SU-DHL-6 (cell line): ENCODE results near the gene RARB.

Source experiments
- H2AFZ ChIP-seq: fragments of 200-600 bp; sonication (generic); 2 replicates; pipeline ENCODE4 v1.6.1; 2014; ENCODE audit warnings: low read depth, mild to moderate bottlenecking, moderate library complexity, mixed read lengths, antibody characterized with exemption, low read length; ENCODE audit not compliant: severe bottlenecking
- H3F3A ChIP-seq: fragments of 200-600 bp; shearing (Covaris generic); 2 replicates; pipeline ENCODE4 v1.6.0; 2016; ENCODE audit warnings: antibody characterized with exemption, mild to moderate bottlenecking; ENCODE audit not compliant: insufficient read depth
- H3K27ac ChIP-seq: fragments of 200-600 bp; sonication (generic); 2 replicates; pipeline ENCODE4 v1.5.1; 2016; ENCODE audit warnings: low read depth, mild to moderate bottlenecking, low read length, moderate library complexity, mixed read lengths
- H3K27me3 ChIP-seq: fragments of 200-600 bp; sonication (generic), shearing (Covaris generic); 2 replicates; pipeline ENCODE4 v1.6.0; 2014; ENCODE audit warnings: mild to moderate bottlenecking, low read length
- H3K36me3 ChIP-seq: fragments of 200-600 bp; sonication (generic); 2 replicates; pipeline ENCODE4 v1.6.1; 2014; ENCODE audit warnings: mild to moderate bottlenecking, low read length, mixed read lengths
- H3K4me2 ChIP-seq: fragments of 300-600, 200-600 bp; shearing (Covaris generic), sonication (generic); 2 replicates; pipeline ENCODE4 v1.6.0; 2014; ENCODE audit warnings: low read length, low read depth, mild to moderate bottlenecking; ENCODE audit not compliant: poor library complexity, severe bottlenecking
- H3K4me3 ChIP-seq: fragments of 200-600 bp; sonication (generic); 2 replicates; pipeline ENCODE4 v1.5.1; 2014; ENCODE audit warnings: antibody characterized with exemption, low read length, mild to moderate bottlenecking, mixed read lengths; ENCODE audit not compliant: insufficient read depth, poor library complexity, severe bottlenecking
- H3K79me2 ChIP-seq: fragments of 200-600 bp; sonication (generic); 2 replicates; pipeline ENCODE4 v1.6.1; 2014; ENCODE audit warnings: mild to moderate bottlenecking, low read length, moderate library complexity; ENCODE audit not compliant: insufficient read depth
- H3K9ac ChIP-seq: fragments of 200-600 bp; sonication (generic); 2 replicates; pipeline ENCODE4 v1.7.0; 2014; ENCODE audit warnings: mild to moderate bottlenecking, low read length
- H3K9me2 ChIP-seq: fragments of 200-600 bp; sonication (generic); replicated peaks from 2 replicates; pipeline ENCODE4 v1.6.1; 2014; ENCODE audit warnings: low read length; ENCODE audit not compliant: insufficient read depth
- H3K9me3 ChIP-seq: fragments of 200-600 bp; sonication (generic); 2 replicates; pipeline ENCODE4 v1.6.1; 2014; ENCODE audit warnings: low read length, mixed read lengths; ENCODE audit not compliant: insufficient read depth
- H4K20me1 ChIP-seq: fragments of 200-600 bp; sonication (generic); 2 replicates; pipeline ENCODE4 v1.6.1; 2014; ENCODE audit warnings: low read depth, mild to moderate bottlenecking, antibody characterized with exemption, low read length, moderate library complexity, mixed read lengths
- CTCF ChIP-seq: fragments of 200-600 bp; sonication (generic); IDR thresholded peaks from one replicate; pipeline ENCODE4 v1.5.1; 2017; ENCODE audit warnings: antibody characterized with exemption, mild to moderate bottlenecking, low read length, moderate library complexity; ENCODE audit not compliant: insufficient read depth, poor library complexity, severe bottlenecking
- EZH2phosphoT487 ChIP-seq: fragments of 200-600 bp; sonication (generic), shearing (Covaris generic); conservative IDR thresholded peaks from 2 replicates; pipeline ENCODE4 v1.6.1; 2018; ENCODE audit warnings: mild to moderate bottlenecking, antibody characterized with exemption, low read length, moderate library complexity, mixed read lengths

Gene RARB

DNA sequence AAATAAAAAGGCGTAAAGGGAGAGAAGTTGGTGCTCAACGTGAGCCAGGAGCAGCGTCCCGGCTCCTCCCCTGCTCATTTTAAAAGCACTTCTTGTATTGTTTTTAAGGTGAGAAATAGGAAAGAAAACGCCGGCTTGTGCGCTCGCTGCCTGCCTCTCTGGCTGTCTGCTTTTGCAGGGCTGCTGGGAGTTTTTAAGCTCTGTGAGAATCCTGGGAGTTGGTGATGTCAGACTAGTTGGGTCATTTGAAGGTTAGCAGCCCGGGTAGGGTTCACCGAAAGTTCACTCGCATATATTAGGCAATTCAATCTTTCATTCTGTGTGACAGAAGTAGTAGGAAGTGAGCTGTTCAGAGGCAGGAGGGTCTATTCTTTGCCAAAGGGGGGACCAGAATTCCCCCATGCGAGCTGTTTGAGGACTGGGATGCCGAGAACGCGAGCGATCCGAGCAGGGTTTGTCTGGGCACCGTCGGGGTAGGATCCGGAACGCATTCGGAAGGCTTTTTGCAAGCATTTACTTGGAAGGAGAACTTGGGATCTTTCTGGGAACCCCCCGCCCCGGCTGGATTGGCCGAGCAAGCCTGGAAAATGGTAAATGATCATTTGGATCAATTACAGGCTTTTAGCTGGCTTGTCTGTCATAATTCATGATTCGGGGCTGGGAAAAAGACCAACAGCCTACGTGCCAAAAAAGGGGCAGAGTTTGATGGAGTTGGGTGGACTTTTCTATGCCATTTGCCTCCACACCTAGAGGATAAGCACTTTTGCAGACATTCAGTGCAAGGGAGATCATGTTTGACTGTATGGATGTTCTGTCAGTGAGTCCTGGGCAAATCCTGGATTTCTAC lies at the start of gene RARB:
Gene RARB (plus strand): TSS at position 322 of the 847 bp plus-strand sequence. CDS start 469 bp downstream, at position 791.
- no peaks in the 10 kb centered on the region for H4K20me1 ChIP-seq
- no peak within 1 kb of the TSS for H3K4me3 ChIP-seq
- no peak within 1 kb of the TSS for H3K4me2 ChIP-seq
- no peak within 1 kb of the TSS for H3K27ac ChIP-seq
- H3K27me3 ChIP-seq, result no peaks in the 10 kb centered on the region
- H3K36me3 ChIP-seq, result no peaks in the 10 kb centered on the region
- H3K9me2 ChIP-seq, result no peaks in the 10 kb centered on the region
- no peak for TF ChIP-seq EZH2phosphoT487
- no peak for TF ChIP-seq CTCF
- H3F3A ChIP-seq, result no peaks in the 10 kb centered on the region
- no peak within 1 kb of the TSS for H3K9ac ChIP-seq
- no peaks in the 10 kb centered on the region for H3K9me3 ChIP-seq
- no peak within 1 kb of the TSS for H2AFZ ChIP-seq
- H3K79me2 ChIP-seq, result no peaks in the 10 kb centered on the region

DNA sequence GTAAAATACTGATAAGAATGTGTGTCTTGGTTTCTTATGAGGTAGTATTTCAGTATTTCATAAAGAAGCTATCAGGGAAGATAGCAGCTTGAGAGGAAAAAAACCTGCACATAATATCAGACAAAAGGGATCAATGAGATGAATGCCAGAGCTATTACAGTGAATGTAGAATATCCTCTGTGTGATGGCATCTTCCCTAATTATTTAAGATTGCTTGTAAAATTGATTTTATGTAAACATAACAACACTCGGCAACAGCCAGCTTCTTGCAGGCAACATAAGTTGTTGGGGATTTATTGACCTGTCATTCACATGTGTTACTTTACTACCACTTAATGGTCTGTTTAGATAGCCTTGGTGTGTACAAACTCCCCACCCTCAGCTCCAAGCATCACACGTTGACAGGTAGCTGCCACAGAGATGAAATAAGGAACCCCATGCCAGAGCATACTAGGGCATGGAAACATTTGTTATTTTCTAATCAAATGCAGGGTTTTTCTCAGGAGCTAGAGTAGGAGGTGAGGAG lies 49.2 kb upstream of the RARB start:
- no peaks in the 10 kb centered on the region for H3K9me3 ChIP-seq
- no peak overlapping the region for H3K4me3 ChIP-seq
- no peak for TF ChIP-seq EZH2phosphoT487
- no peaks in the 10 kb centered on the region for H3F3A ChIP-seq
- H3K9me2 ChIP-seq, result no peaks in the 10 kb centered on the region
- no peaks in the 10 kb centered on the region for H3K36me3 ChIP-seq
- H3K79me2 ChIP-seq, result no peaks in the 10 kb centered on the region
- no peak overlapping the region for H3K4me2 ChIP-seq
- H3K27me3 ChIP-seq, result no peaks in the 10 kb centered on the region
- H3K9ac ChIP-seq, result no peak overlapping the region
- H2AFZ ChIP-seq, result no peak overlapping the region
- H3K27ac ChIP-seq, result no peak overlapping the region
- no peaks in the 10 kb centered on the region for H4K20me1 ChIP-seq

- Histone ChIP-seq H3K9me2 (no peaks in the 10 kb centered on the region), H3K4me2 (no peak overlapping the region), H3K9ac (no peak overlapping the region), H3K79me2 (no peaks in the 10 kb centered on the region), H3K4me3 (no peak overlapping the region), H2AFZ (no peak overlapping the region), H3K27me3 (no peaks in the 10 kb centered on the region), H4K20me1 (no peaks in the 10 kb centered on the region), H3K36me3 (no peaks in the 10 kb centered on the region), H3K9me3 (no peaks in the 10 kb centered on the region), H3F3A (no peaks in the 10 kb centered on the region), H3K27ac (no peak overlapping the region)
- TF ChIP-seq CTCF (no peak), EZH2phosphoT487 (no peak)
Observed at GRCh38 chr3:25380222-25380739, 47.8 kb upstream of the RARB start.

GRCh38 chr3:25381083-25381482 lies 47.0 kb upstream of the RARB start:
- Histone ChIP-seq H3K79me2 (no peaks in the 10 kb centered on the region), H3K36me3 (no peaks in the 10 kb centered on the region), H3K27ac (no peak overlapping the region), H2AFZ (no peak overlapping the region), H4K20me1 (no peaks in the 10 kb centered on the region), H3K27me3 (no peaks in the 10 kb centered on the region), H3F3A (no peaks in the 10 kb centered on the region), H3K9me2 (no peaks in the 10 kb centered on the region), H3K4me2 (no peak overlapping the region), H3K9ac (no peak overlapping the region), H3K9me3 (no peaks in the 10 kb centered on the region), H3K4me3 (no peak overlapping the region)
- no peak for TF ChIP-seq EZH2phosphoT487
- TF ChIP-seq CTCF, result no peak
